HepG2 (cell line): ENCODE measurements around the gene PTPRE. TPM values are rescaled to one million over a fixed set of nuclear protein-coding genes. Genes with fewer than 3 reads are reported as not detected.

ENCODE experiments used
- ATAC-seq: fragments of 200-7000 bp; cut with Tn5 transposase; 3 replicates; pipeline ENCODE4 v1.9.1; 2020; ENCODE audit warnings: mild to moderate bottlenecking, moderate library complexity
- BruUV-seq: library from RNA; stranded (reverse); fragments of 400-500 nt; replicated peaks from 2 replicates; lab custom pipeline; 2021; lab: Mats Ljungman, UMichigan
- CTCF ChIA-PET: fragments of 300-600 bp; formaldehyde crosslinking; extraction: SDS; loops from one replicate; lab custom pipeline; 2021; ENCODE audit warnings: low total read pairs, inconsistent platforms, low intra/inter-chr PET ratio; lab: Yijun Ruan, JAX
- POLR2A ChIA-PET: fragments of 350-600 bp; sonication (Branson Sonifier 250); formaldehyde crosslinking; loops from one replicate; lab custom pipeline; 2020; ENCODE audit warnings: antibody characterized with exemption, inconsistent platforms; lab: Yijun Ruan, JAX
- DNase-seq: peaks from one replicate; pipeline ENCODE4 v3.0.0-alpha.2; 2015; ENCODE audit warnings: low spot score
- FAIRE-seq: peaks from 3 replicates; lab custom pipeline; 2011; peaks lifted over from hg19 to GRCh38; lab: Jason Lieb, UNC
- H2AFZ ChIP-seq: one replicate; pipeline ENCODE4 v1.6.1; 2011; ENCODE audit warnings: low read length, inconsistent platforms
- H3K27ac ChIP-seq: fragments of 300-600 bp; 3 replicates; pipeline ENCODE4 v1.8.0; 2011; ENCODE audit warnings: mixed run types, mild to moderate bottlenecking, mixed read lengths, low read length, inconsistent platforms; ENCODE audit not compliant: insufficient read depth; ENCODE audit errors: extremely low read length
- H3K27me3 ChIP-seq, 2 experiments: fragments of 200-600 bp in 1 of 2; 2 replicates in 1 of 2; 3 replicates in 1 of 2; pipeline versions ENCODE4 v1.6.0 to v1.8.0; 2011; ENCODE audit warnings: low read length in 2 of 2, mild to moderate bottlenecking in 2 of 2, moderate library complexity in 2 of 2, inconsistent platforms in 1 of 2; ENCODE audit not compliant: insufficient read depth in 2 of 2, control insufficient read depth in 1 of 2
- H3K36me3 ChIP-seq, 2 experiments: fragments of 200-600 bp in 1 of 2; replicated peaks in 1 of 2; 2 replicates in 1 of 2; 3 replicates in 1 of 2; pipeline versions ENCODE4 v1.5.1 to v1.8.0; 2011; ENCODE audit warnings: low read length in 2 of 2, inconsistent platforms in 1 of 2; ENCODE audit not compliant: insufficient read depth in 2 of 2, control insufficient read depth in 1 of 2
- H3K4me1 ChIP-seq: 2 replicates; pipeline ENCODE4 v1.5.1; 2012; ENCODE audit warnings: low read length, inconsistent platforms; ENCODE audit not compliant: insufficient read depth
- H3K4me2 ChIP-seq: 2 replicates; pipeline ENCODE4 v1.6.0; 2011; ENCODE audit warnings: low read depth, low read length, inconsistent platforms
- H3K4me3 ChIP-seq, 3 experiments: fragments of 200-600 bp in 1 of 3; sonication (generic), shearing (Covaris generic) in 1 of 3; replicated peaks in 1 of 3; 2 replicates each; pipeline ENCODE4 v1.5.1; 2011 to 2016; ENCODE audit warnings: low read length in 3 of 3, inconsistent platforms in 2 of 3, low read depth in 2 of 3, mild to moderate bottlenecking in 2 of 3, control low read depth in 1 of 3, mixed read lengths in 1 of 3; ENCODE audit not compliant: insufficient read depth in 1 of 3
- H3K79me2 ChIP-seq: one replicate; pipeline ENCODE4 v1.6.1; 2011; ENCODE audit warnings: low read length, inconsistent platforms; ENCODE audit not compliant: insufficient read depth
- H3K9ac ChIP-seq: 2 replicates; pipeline ENCODE4 v1.6.0; 2011; ENCODE audit warnings: mild to moderate bottlenecking, low read depth, low read length, inconsistent platforms; ENCODE audit not compliant: insufficient read depth
- H3K9me3 ChIP-seq: 2 replicates; pipeline ENCODE4 v1.5.1; 2012; ENCODE audit warnings: mild to moderate bottlenecking, low read length
- H4K20me1 ChIP-seq: 2 replicates; pipeline ENCODE4 v1.6.0; 2011; ENCODE audit warnings: inconsistent platforms, mild to moderate bottlenecking, low read length, moderate library complexity; ENCODE audit not compliant: insufficient read depth
- AFF4 ChIP-seq: sonication (generic); formaldehyde crosslinking; IDR thresholded peaks from 2 replicates; pipeline ENCODE4 v1.4.0; 2020; ENCODE audit warnings: missing genetic modification reagents
- HIVEP1 ChIP-seq: sonication (generic); formaldehyde crosslinking; IDR thresholded peaks from 2 replicates; pipeline ENCODE4 v1.4.0; 2020; ENCODE audit warnings: mild to moderate bottlenecking, missing genetic modification reagents
- HNRNPUL1 ChIP-seq: fragments of 200-400 bp; formaldehyde crosslinking; IDR thresholded peaks from 2 replicates; pipeline ENCODE4 v1.6.1; 2017; ENCODE audit warnings: low read depth, mild to moderate bottlenecking, low read length, moderate library complexity
- RNF2 ChIP-seq: fragments of 450-650 bp; conservative IDR thresholded peaks from 2 replicates; pipeline ENCODE4 v1.6.1; 2016; ENCODE audit warnings: low read depth
- RXRA ChIP-seq: sonication (generic); formaldehyde crosslinking; IDR thresholded peaks from 2 replicates; pipeline ENCODE4 v1.5.1; 2020; ENCODE audit warnings: missing genetic modification reagents
- ZFX ChIP-seq: sonication (generic); formaldehyde crosslinking; IDR thresholded peaks from 2 replicates; pipeline ENCODE4 v1.4.0; 2020; ENCODE audit warnings: mild to moderate bottlenecking, low read depth, missing genetic modification reagents, moderate library complexity
- ZNF17 ChIP-seq: sonication (generic); formaldehyde crosslinking; IDR thresholded peaks from 2 replicates; pipeline ENCODE4 v1.5.0; 2020; ENCODE audit warnings: mild to moderate bottlenecking, missing genetic modification reagents
- ZNF431 ChIP-seq: sonication (generic); formaldehyde crosslinking; IDR thresholded peaks from 2 replicates; pipeline ENCODE4 v1.9.0; 2022; ENCODE audit warnings: missing genetic modification reagents, low read depth, mild to moderate bottlenecking, borderline replicate concordance
- ZNF790 ChIP-seq: sonication (generic); formaldehyde crosslinking; IDR thresholded peaks from 2 replicates; pipeline ENCODE4 v1.8.0; 2022; ENCODE audit warnings: missing genetic modification reagents, mild to moderate bottlenecking, borderline replicate concordance
- WGBS: methylation state at CpG from one replicate; pipeline ENCODE4 v1.1.6; 2017; ENCODE audit warnings: low lambda C conversion rate; 5-methylcytosine and 5-hydroxymethylcytosine counted together
- in situ Hi-C: cut with HindIII; loops from 2 replicates; pipeline ENCODE4 v1.10.0; 2017; ENCODE audit warnings: low pct_unique_long_range_greater_than_20kb; ENCODE audit not compliant: extremely low pct_ligation_motif_present
- intact Hi-C: fragments of 100-400 bp; cut with micrococcal nuclease; formaldehyde crosslinking; loops from one replicate; pipeline ENCODE4 v1.10.0; 2022; ENCODE audit not compliant: unreplicated experiment
- polyA plus RNA-seq, 8 experiments: library from polyadenylated mRNA; depleted of rRNA in 3 of 8; stranded (reverse) in 7 of 8; unstranded in 1 of 8; fragments of >200 nt; fragmentation: Illumina TruSeq in 4 of 8; extraction: Trizol in 4 of 8; gene quantifications; 2 replicates each; pipeline versions ENCODE4 v1.2.1 to v1.2.3, GENCODE V29; 2011 to 2016; ENCODE audit warnings: low read depth in 4 of 8, missing spikeins in 1 of 8, mixed read lengths in 1 of 8; ENCODE audit not compliant: insufficient read depth in 1 of 8
- total RNA-seq, 5 experiments: library from RNA; depleted of rRNA; stranded (reverse); fragments of >200 nt; fragmentation: Illumina TruSeq; extraction: Trizol; gene quantifications; 2 replicates each; pipeline ENCODE4 v1.2.3, GENCODE V29; 2016; ENCODE audit warnings: low read depth in 1 of 5
- TF ChIP-seq, protein P1 (sequence below): IDR thresholded peaks from 2 replicates; pipeline ENCODE4 v1.6.1; 2016; ENCODE audit warnings: mild to moderate bottlenecking, missing biosample characterization, missing genetic modification reagents

PTPRE gene
- total and polyA plus RNA-seq, 2 of the 13 experiments (the other 11 are each of a cell fraction or from before 2014, with no cell fraction given) = 0.01 to 0.02 TPM

- BruUV-seq = no TSS peak
- Histone ChIP-seq H3K9me3 (no peaks in the 10 kb centered on the region), H3K9ac (no peak overlapping the region), H3K27me3 (no peaks in the 10 kb centered on the region), H4K20me1 (no peaks in the 10 kb centered on the region), H3K4me2 (no peak overlapping the region), H2AFZ (no peak overlapping the region), H3K79me2 (no peaks in the 10 kb centered on the region), H3K4me3 (no peak overlapping the region), H3K36me3 (peaks cover 38 to 94% of the 10 kb centered on the region in 2 experiments), H3K27ac (no peak overlapping the region), H3K4me1 (no peaks in the 10 kb centered on the region)
- WGBS = 96% methylated on average over 19 of the region's 19 CpGs
- no peak for ATAC-seq
- intact Hi-C loops (no loop called here), in situ Hi-C loops (no loop called here)
- FAIRE-seq = no peak
- no peak for DNase-seq
- ChIA-PET POLR2A (no interaction called here), CTCF (no interaction called here)
- TF ChIP-seq RXRA (CRISPR knock-in tag) (no peak), ZNF790 (CRISPR knock-in tag) (no peak), HNRNPUL1 (no peak), AFF4 (CRISPR knock-in tag) (no peak), ZNF431 (CRISPR knock-in tag) (no peak), HIVEP1 (CRISPR knock-in tag) (no peak), ZNF17 (CRISPR knock-in tag) (no peak), ZFX (CRISPR knock-in tag) (no peak), RNF2 (no peak)
- TF ChIP-seq, protein P1, sequence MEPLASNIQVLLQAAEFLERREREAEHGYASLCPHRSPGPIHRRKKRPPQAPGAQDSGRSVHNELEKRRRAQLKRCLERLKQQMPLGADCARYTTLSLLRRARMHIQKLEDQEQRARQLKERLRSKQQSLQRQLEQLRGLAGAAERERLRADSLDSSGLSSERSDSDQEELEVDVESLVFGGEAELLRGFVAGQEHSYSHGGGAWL (CRISPR knock-in tag) = no peak
These were observed 195.8 kb downstream of the PTPRE start for GRCh38 chr10:128102480-128103228.
